Ishikawa (cell line): ENCODE results near the gene PTPRD.

Experiments
- CEBPB ChIP-seq: IDR thresholded peaks from 2 replicates; pipeline ENCODE4 v1.6.1; 2012
- EP300 ChIP-seq: IDR thresholded peaks from 2 replicates; pipeline ENCODE4 v1.6.1; 2012; ENCODE audit warnings: borderline replicate concordance
- FOXM1 ChIP-seq: IDR thresholded peaks from 2 replicates; pipeline ENCODE4 v1.6.1; 2012; ENCODE audit warnings: low read depth, borderline replicate concordance
- RAD21 ChIP-seq: IDR thresholded peaks from 2 replicates; pipeline ENCODE4 v1.6.1; 2012; ENCODE audit warnings: low read depth
- TEAD4 ChIP-seq: IDR thresholded peaks from 2 replicates; pipeline ENCODE4 v1.6.1; 2012
- YY1 ChIP-seq: IDR thresholded peaks from 2 replicates; pipeline ENCODE4 v1.6.1; 2012; ENCODE audit warnings: low read depth
- TF ChIP-seq, protein P1 (sequence below): IDR thresholded peaks from 2 replicates; pipeline ENCODE4 v1.6.1; 2012

DNA sequence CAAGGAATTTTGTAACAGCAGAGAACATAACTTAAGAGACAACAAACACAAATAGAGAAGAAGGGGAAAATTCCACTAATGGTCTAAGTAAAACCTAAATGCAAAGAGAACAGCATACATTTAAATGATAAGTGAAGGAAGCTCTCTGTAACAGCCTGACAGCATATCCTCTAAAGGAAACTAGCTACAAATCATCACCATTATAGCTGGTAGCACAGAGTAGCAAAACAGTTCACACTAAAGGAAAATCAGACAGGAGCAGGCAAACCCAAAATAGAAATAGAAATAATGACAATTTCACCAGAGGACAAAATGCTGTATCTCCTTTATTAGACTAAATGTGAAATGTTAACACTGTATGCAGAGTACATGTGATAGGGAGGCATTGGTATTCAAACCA, 532.8 kb downstream of the PTPRD start:
- TF ChIP-seq EP300 = no peak
- no peak for TF ChIP-seq YY1
- no peak for TF ChIP-seq TEAD4
- TF ChIP-seq, protein P1, sequence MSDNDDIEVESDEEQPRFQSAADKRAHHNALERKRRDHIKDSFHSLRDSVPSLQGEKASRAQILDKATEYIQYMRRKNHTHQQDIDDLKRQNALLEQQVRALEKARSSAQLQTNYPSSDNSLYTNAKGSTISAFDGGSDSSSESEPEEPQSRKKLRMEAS = no peak
- no peak for TF ChIP-seq CEBPB
- no peak for TF ChIP-seq RAD21
- TF ChIP-seq FOXM1 = no peak
